Activated T-cell treated with anti-CD3 and anti-CD28 coated beads, Interleukin-2, amount 50 U/mL, for 1 hour (primary cell): ENCODE measurements around the gene CAMSAP3.

Experiments
- DNase-seq: peaks from one replicate; pipeline ENCODE4 v3.0.0-alpha.2; 2020

Gene CAMSAP3

GRCh38 chr19:7636691-7637373 is 41.2 kb downstream of the CAMSAP3 start, which contains the start of gene STXBP2:
Gene STXBP2, plus strand, starts transcription at chr19:7637110. Its CDS starts 40 bp downstream, at chr19:7637150.
- DNase-seq = peak; percentile 98

DNA sequence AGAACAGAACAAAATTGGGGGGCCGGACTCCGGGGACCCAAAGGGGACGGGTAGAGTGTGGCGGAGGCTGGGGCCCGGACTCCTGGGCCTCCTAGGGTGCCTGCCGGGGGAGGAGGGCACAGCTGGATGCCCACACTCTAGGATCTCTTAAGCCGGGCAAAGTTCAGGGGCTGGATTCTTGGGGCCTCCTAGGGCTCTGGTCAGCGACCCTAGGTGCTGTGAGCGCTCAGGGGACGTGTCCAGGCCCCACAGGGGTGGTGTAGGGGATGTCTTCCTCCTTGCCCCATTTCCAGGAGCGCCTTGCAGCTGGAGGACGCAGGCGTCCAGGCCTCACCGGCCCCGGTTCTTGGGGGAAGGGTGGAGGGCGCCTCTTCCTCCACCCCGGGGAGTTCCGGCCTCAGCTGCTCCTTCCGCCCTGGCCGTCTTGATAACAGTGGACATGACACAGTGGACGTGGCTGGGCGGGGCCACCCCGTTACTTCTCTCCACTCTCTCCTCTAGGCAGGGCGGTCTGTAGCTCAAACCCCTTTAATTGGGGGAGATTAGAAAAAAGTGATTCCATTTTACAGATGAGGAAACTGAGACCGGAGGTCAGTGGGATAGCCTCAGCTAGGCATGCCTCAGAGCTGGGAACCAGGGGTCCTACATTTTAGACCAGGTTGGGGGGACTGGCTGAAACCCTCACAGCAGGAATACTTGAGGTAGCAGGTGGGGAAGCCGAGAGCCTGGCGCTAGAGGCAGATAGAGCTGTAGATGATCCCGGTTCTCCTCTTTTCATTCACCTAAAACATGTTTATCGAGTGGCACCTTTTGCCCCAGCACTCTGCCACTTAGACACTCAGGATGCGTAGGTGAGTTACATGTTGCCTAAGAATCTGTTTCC is 42.0 kb downstream of the CAMSAP3 start:
- no peak for DNase-seq

- no peak for DNase-seq
These were observed 43.3 kb downstream of the CAMSAP3 start for GRCh38 chr19:7638802-7639465.

DNA sequence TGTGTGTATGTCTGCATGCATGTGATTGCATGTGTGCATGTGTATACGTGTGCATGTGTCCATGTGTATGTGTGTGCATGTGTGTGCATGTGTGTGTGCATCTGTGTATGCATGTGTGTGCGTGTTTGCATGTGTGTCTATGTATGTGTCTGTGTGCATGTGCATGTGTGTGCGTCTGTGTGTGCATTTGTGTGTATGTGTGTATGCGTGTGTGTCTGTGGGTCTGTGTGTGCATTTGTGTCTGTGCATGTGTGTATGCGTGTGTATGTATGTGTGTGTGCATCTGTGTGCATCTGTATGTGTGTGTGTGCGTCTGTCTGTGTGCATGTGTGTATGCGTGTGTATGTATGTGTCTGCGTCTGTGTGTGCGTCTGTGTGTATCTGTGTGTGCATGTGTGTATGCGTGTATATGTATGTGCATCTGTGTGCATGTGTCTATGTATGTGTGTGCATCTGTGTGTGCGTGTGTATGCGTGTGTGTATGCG is 44.2 kb downstream of the CAMSAP3 start:
- no peak for DNase-seq

GRCh38 chr19:7640803-7641202 is 45.1 kb downstream of the CAMSAP3 start:
- no peak for DNase-seq

- no peak for DNase-seq
These were observed 45.9 kb downstream of the CAMSAP3 start for GRCh38 chr19:7641290-7642276.

GRCh38 chr19:7642295-7643030 is 46.8 kb downstream of the CAMSAP3 start:
- DNase-seq = no peak

- no peak for DNase-seq
These were observed 47.4 kb downstream of the CAMSAP3 start for GRCh38 chr19:7643031-7643415.

- DNase-seq = peak; percentile 41
These were observed 48.2 kb downstream of the CAMSAP3 start for GRCh38 chr19:7643629-7644549.

GRCh38 chr19:7644550-7644877 is 48.9 kb downstream of the CAMSAP3 start:
- DNase-seq = no peak

DNA sequence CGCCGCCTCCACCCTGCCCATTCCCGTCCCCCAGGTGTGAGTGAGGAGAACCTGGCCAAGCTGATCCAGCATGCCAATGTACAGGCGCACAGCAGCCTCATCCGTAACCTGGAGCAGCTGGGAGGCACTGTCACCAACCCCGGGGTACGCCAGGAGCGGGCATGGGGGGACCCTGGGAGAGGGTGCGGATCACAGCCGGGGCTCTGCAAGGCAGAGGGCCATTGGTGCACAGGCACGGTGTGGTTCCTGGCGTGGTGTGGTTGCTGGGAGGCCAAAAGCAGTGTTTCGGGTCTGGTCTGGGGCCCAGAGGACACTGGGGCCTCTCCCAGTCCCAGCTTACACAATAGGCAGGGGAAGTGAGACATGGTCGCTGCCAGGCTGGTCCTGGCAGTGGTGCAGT is 49.5 kb downstream of the CAMSAP3 start:
- DNase-seq = no peak

- no peak for DNase-seq
These were observed 50.2 kb downstream of the CAMSAP3 start for GRCh38 chr19:7645656-7646425.

DNA sequence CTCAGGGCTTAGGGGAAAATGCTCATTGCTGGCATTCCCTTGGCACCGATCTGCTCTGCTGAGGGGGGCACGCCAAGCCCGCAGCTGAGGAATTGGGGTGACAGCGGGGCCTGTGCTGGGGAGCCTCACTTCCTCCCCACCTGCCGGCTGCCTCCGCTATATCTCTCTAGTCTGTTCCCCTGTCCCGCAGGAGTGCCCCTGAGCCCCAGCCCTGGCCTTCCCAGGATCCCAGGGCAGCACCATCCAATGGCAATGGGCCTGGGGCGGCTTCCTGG is 50.7 kb downstream of the CAMSAP3 start:
- DNase-seq = no peak

DNA sequence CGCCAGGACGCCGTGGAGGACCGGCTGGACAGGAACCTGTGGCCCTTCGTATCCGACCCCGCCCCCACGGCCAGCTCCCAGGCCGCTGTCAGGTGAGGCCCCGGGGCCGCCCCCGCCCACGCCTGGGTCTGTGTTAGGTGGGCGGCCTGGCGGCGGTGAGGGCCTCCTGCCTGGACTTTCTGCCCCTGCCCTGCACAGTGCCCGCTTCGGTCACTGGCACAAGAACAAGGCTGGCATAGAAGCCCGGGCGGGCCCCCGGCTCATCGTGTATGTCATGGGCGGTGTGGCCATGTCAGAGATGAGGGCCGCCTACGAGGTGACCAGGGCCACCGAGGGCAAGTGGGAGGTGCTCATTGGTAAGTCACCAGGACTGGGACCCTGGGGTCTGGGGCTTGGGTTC is 51.5 kb downstream of the CAMSAP3 start:
- no peak for DNase-seq

DNA sequence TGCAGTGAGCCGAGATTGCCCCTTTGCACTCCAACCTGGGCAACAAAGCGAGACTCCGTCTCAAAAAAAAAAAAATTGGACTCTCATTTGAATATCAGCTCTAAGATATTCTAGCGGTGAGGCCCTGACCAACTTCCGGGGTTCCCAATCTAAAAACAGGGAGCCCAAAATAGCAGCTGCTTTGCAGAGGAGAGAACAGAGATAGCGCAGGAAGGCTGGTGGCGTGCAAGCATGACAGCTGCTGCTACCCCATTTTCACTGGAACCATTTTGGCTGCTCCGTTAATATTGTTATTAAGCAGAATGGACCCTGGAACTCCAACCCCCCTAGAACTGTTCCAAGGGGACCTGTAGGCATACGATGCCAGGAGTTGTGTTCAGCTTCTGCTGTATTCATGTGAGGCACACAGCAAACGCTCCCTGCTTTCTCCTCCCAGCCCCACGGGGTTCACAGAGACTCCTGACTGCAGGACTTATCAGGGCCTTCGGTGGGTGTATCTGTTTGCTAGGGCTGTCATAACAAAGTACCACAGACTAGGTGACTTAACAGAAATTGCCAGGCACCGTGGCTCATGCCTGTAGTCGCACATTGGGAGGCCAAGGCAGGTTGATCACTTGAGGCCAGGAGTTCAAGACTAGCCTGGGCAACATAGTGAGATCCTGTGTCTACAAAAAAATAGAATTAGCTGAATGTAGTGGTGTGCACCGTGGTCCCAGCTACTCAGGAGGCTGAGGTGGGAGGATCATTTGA is 52.8 kb downstream of the CAMSAP3 start:
- no peak for DNase-seq

GRCh38 chr19:7650148-7650547 is 54.5 kb downstream of the CAMSAP3 start:
- DNase-seq = no peak

DNA sequence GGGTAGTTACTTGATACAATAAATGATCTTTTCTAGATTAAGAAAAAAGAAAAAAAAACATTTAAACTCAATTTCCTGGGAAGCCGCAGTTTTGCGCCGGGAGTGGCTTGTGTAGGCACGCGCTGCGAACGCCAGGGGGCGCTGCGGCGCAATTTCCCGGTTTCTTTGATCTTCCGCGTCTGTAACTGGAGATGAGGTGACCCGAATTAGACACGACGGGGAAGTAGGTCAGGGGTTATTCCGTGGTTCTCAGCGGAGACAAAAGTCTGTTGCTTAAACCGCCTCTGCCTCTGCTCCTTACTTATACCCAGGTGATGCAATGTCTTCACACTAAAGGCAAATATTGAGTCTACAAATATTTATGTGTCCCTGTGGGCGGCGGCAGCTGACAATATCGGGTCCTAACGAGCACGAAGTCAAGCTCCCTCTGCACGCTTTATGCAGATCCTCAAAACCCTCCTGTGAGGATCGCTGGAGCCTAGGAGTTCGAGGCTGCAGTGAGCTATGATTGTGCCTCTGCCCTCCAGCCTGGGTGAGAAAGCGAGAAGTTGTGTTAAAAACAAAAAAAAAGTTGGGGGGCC is 56.5 kb downstream of the CAMSAP3 start:
- peak; percentile 91 for DNase-seq

DNA sequence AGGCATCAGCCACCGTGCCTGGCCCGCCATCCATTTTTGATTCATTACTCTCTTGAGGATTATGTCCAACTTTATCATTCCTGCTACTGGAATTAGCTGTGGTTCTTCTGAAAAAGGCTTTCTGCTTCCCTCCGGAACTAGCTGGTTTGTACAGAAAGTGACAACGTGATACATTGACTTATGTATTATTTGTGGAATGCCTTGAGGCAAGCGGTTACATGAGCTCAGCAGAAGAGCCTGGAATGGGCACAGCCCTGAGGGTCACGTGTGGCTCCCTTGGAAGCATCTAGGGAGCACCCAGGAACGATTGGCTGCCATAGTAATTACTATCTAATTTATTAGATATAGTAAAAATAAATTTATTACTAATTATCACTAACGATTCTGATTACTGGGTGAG is 58.7 kb downstream of the CAMSAP3 start:
- DNase-seq = no peak

- DNase-seq = no peak
These were observed 59.9 kb downstream of the CAMSAP3 start for GRCh38 chr19:7655581-7655980.
